ENCODE measurements around the gene TOGARAM2. TPM values are rescaled to one million over a fixed set of nuclear protein-coding genes. Genes with fewer than 3 reads are reported as not detected.

The TOGARAM2 gene
- total RNA-seq, 1 donor from 2014 or later = not detected

DNA sequence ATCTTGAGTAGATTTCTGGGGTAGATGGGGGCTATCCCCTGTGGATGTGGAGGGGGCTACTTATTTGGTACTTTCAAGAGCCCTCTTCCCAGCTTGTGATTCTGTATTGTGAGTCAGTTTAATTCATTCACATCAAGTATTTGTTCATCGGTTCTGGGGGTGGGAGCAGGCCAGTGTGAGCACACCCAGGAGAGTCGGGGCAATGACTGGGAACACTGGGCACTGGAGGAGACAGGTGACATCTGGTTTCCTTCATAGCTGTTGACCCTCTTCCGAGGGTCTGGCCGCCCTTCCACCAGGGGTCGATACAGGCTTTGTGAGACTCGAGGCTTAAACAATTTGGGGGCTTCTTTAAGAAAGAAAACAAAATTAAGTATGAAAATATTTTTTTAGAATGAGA, 2.5 kb upstream of the TOGARAM2 start:
- Histone ChIP-seq H3K4me3 (ENCODE audit: low read depth, low read length) (no peak overlapping the region), H3K27me3 (ENCODE audit: control insufficient read depth, insufficient read depth, low read length) (no peaks in the 10 kb centered on the region), H3K36me3 (ENCODE audit: control insufficient read depth, insufficient read depth, low read length) (no peaks in the 10 kb centered on the region)
- TF ChIP-seq, protein P1, sequence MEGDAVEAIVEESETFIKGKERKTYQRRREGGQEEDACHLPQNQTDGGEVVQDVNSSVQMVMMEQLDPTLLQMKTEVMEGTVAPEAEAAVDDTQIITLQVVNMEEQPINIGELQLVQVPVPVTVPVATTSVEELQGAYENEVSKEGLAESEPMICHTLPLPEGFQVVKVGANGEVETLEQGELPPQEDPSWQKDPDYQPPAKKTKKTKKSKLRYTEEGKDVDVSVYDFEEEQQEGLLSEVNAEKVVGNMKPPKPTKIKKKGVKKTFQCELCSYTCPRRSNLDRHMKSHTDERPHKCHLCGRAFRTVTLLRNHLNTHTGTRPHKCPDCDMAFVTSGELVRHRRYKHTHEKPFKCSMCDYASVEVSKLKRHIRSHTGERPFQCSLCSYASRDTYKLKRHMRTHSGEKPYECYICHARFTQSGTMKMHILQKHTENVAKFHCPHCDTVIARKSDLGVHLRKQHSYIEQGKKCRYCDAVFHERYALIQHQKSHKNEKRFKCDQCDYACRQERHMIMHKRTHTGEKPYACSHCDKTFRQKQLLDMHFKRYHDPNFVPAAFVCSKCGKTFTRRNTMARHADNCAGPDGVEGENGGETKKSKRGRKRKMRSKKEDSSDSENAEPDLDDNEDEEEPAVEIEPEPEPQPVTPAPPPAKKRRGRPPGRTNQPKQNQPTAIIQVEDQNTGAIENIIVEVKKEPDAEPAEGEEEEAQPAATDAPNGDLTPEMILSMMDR (IDR thresholded peaks at IDR 0.05; ENCODE audit: insufficient read depth, low read length, poor library complexity, severe bottlenecking) = no peak
- DNase-seq (ENCODE audit: low read depth) = no peak

DNA sequence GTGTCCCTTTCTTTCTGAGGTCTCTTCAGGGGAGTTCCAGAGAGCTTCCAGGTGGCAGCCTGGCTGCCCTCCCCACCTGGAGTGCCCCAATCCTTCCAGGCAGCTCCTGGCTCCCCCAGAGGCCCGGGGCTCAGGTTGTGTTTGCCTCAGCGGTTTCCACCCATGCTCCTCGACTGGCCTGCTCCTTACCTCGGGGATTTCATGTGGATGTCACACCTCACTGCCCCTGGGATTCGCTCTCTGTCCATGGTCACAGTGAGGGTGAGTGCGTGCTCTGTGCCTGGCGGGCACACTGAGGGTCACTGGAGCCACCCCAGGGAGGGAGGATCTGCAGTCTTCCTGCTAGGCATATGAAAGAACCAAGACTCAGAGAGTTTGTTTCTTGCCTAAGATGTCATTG, 2.1 kb upstream of the TOGARAM2 start:
- peak; percentile 10 for DNase-seq (ENCODE audit: low read depth)
- no peaks in the 10 kb centered on the region for H3K27me3 ChIP-seq (ENCODE audit: control insufficient read depth, insufficient read depth, low read length)

DNA sequence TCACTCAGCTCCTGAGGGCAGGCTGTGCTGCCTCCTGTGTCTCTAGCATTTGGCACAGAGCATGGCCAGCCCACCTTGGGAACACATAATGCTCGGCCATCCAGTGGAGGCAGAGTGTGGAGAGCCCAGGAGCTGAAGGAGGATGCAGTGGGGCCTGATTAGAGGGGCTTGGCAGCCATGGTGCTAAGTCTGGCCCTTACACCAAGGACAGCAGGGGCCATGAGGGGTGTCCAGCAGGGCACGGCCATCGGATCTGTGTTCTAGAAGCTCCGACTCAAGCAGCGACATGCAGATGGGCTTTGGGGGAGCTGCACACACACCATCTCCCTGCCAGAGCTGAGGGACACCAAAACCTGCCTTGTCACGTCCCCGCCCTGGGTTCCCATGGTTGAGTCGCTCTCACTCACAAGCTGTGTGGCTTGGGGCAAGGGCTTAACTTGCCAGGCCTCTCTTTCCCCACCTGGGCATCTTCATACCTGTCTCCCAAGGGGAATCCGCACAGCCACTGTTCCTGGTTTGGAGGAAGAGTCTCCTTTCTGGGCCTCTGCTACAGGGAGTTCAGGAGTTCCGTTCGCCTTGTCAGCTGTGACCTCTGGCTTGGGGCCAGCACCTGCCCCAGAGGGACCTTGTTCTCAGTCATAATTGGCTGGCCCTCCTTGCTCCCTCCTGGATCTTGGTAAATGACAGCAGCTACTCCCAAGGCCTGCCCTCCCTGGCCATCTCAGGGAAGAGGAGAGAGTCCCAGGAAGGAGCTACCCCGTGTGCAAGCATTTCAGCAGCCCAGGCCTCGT, 1.3 kb upstream of the TOGARAM2 start:
- no peak overlapping the region for H3K4me3 ChIP-seq (ENCODE audit: low read depth, low read length)
- no peaks in the 10 kb centered on the region for H3K27me3 ChIP-seq (ENCODE audit: control insufficient read depth, insufficient read depth, low read length)
- DNase-seq (ENCODE audit: low read depth) = no peak
- TF ChIP-seq, protein P1 (IDR thresholded peaks at IDR 0.05; ENCODE audit: insufficient read depth, low read length, poor library complexity, severe bottlenecking) = no peak
- no peaks in the 10 kb centered on the region for H3K36me3 ChIP-seq (ENCODE audit: control insufficient read depth, insufficient read depth, low read length)

More for the DNA sequence above, 2.1 kb upstream of the TOGARAM2 start:
- Histone ChIP-seq H3K36me3 (ENCODE audit: control insufficient read depth, insufficient read depth, low read length) (no peaks in the 10 kb centered on the region), H3K4me3 (ENCODE audit: low read depth, low read length) (no peak overlapping the region)
- TF ChIP-seq, protein P1 (IDR thresholded peaks at IDR 0.05; ENCODE audit: insufficient read depth, low read length, poor library complexity, severe bottlenecking) = no peak

DNA sequence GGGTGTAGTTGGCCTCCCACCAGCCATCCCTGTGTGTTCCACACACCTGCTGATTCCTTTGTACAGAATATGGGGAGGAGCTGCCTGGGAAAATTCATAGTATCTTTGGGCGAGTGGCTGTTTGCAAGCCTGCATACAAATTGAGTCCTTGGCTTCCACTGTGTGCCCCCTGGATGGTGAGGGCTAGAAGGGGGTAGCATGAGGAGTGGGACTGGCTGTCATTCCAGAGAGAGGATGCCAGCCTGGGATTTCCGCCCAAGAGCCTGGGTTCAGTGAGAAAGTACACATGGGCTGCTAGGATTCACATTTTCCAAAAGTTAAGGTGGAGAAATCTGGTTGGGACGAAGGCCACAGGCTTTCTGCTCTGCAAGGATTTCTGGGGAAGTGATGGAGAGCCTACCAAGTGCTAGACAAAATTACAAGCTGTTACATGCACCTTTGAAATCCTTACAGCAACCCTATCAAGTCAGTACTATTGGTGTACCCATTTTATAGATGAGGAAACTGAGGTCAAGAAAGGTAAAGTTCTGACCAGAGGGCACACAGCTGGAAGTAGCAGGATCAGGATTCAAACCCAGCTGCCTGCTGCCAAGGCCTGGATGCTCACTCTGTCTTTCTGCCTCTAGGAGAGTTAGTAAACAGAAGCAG, 606 bp upstream of the TOGARAM2 start:
- DNase-seq (ENCODE audit: low read depth) = no peak
- H3K36me3 ChIP-seq (ENCODE audit: control insufficient read depth, insufficient read depth, low read length) = no peaks in the 10 kb centered on the region
- H3K27me3 ChIP-seq (ENCODE audit: control insufficient read depth, insufficient read depth, low read length) = no peaks in the 10 kb centered on the region
- TF ChIP-seq, protein P1 (IDR thresholded peaks at IDR 0.05; ENCODE audit: insufficient read depth, low read length, poor library complexity, severe bottlenecking) = no peak
- no peak overlapping the region for H3K4me3 ChIP-seq (ENCODE audit: low read depth, low read length)

DNA sequence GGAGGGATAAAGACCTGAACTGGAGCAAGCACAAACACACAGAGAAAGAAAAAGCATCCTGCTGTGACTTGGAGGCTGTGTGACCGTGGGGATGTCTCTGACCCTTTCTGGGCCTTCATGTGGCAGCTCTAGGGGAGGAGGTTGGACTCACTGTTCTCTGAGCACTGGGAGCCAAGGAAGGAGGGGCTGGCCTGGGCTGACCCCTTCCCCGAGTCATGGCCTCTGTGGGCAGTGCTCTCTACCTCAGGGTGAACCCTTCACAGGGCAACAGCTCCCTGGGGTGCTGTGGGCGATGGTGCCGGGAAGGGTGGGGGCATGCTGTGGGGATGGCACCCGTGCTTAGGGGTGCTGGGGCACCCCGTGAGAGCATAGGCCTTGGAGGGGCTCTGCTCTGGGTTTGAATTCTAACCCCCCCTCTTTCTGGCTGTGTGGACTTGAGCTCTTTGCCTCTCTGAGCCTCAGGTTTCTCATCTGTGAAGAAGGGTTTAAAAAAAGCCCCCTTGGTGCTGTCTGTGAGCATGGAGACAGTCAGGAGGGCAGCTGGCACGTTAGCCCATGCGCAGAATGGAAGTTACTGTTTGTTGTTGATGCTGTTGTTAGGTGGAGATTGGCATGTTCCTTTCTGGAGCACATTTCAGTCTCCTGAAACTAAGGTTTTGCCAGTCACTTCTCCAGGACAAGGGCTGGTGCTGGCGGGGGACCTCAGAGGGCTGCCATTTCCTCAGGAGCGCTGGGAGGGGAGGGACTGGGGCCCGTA, 700 bp downstream of the TOGARAM2 start:
- TF ChIP-seq, protein P1 (IDR thresholded peaks at IDR 0.05; ENCODE audit: insufficient read depth, low read length, poor library complexity, severe bottlenecking) = no peak
- H3K36me3 ChIP-seq (ENCODE audit: control insufficient read depth, insufficient read depth, low read length) = no peaks in the 10 kb centered on the region

More for the DNA sequence above, 700 bp downstream of the TOGARAM2 start:
- Histone ChIP-seq H3K27me3 (ENCODE audit: control insufficient read depth, insufficient read depth, low read length) (no peaks in the 10 kb centered on the region), H3K4me3 (ENCODE audit: low read depth, low read length) (no peak overlapping the region)
- no peak for DNase-seq (ENCODE audit: low read depth)

Measured in kidney epithelial cell (primary cell).